A549 (cell line): ENCODE data around the gene RANBP9.

ENCODE experiments used
- CEBPB ChIP-seq, 2 experiments: fragments of >200 bp in 1 of 2; sonication (Bioruptor Twin) in 1 of 2; formaldehyde crosslinking in 1 of 2; IDR thresholded peaks; 2 replicates each; pipeline ENCODE4 v1.6.1; 2012 to 2016
- CTCF ChIP-seq: fragments of >200 bp; sonication (Bioruptor Twin); formaldehyde crosslinking; IDR thresholded peaks from 3 replicates; pipeline ENCODE4 v1.5.1; 2016
- ELK1 ChIP-seq: fragments of 150-350 bp; IDR thresholded peaks from 2 replicates; pipeline ENCODE4 v1.6.1; 2014; ENCODE audit warnings: low read depth, mild to moderate bottlenecking, low read length
- HMGXB4 ChIP-seq: fragments of 250-450 bp; sonication (Bioruptor Pico); IDR thresholded peaks from 2 replicates; pipeline ENCODE4 v1.5.0; 2021; ENCODE audit warnings: mild to moderate bottlenecking, moderate library complexity, borderline replicate concordance
- JUN ChIP-seq, 2 experiments: fragments of >200 bp; sonication (Bioruptor Twin); formaldehyde crosslinking; IDR thresholded peaks; 2 replicates in 1 of 2; 3 replicates in 1 of 2; pipeline ENCODE4 v1.6.1; 2016 to 2017
- PBX3 ChIP-seq: IDR thresholded peaks from 2 replicates; pipeline ENCODE4 v1.6.1; 2012
- PHF8 ChIP-seq: fragments of 200-600 bp; sonication (generic); IDR thresholded peaks from 2 replicates; pipeline ENCODE4 v1.6.1; 2016; ENCODE audit warnings: low read depth, mild to moderate bottlenecking, antibody characterized with exemption, moderate library complexity, borderline replicate concordance
- POLR2AphosphoS2 ChIP-seq: conservative IDR thresholded peaks from 2 replicates; pipeline ENCODE4 v1.6.1; 2012; ENCODE audit warnings: low read length, improper control_type of control experiment, inconsistent platforms
- RCOR1 ChIP-seq: fragments of 150-350 bp; IDR thresholded peaks from 2 replicates; pipeline ENCODE4 v1.6.1; 2014; ENCODE audit warnings: antibody characterized with exemption, low read length, low read depth
- TF ChIP-seq, protein P1 (sequence below): fragments of >200 bp; sonication (Bioruptor Twin); formaldehyde crosslinking; IDR thresholded peaks from 3 replicates; pipeline ENCODE4 v1.6.1; 2016

DNA sequence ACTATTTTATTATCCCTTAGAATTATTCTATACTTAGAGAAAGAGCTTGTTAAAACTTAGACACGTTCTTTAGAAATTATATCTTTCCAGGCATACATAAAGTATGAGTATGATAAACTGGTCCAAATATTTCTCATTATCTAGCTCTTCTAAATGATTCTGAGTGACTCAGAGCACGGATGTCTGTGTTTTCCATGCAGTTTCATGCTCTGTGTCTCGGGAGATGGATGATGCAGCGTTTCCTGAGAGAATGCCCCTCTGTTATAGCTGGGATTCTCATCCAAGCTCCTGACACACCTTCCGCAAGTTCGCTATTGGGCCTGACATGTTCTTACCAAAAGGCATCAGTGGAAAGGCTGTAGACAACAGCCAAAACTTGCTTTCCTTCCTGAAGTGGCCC lies 117.9 kb downstream of the RANBP9 start:
- TF ChIP-seq JUN (IDR thresholded peaks at IDR 0.05) (no peak), ELK1 (no peak), CTCF (no peak), CEBPB (IDR thresholded peaks at IDR 0.05) (no peak), PBX3 (no peak), PHF8 (no peak), HMGXB4 (CRISPR knock-in tag) (no peak), POLR2AphosphoS2 (no peak), RCOR1 (no peak)
- TF ChIP-seq, protein P1, sequence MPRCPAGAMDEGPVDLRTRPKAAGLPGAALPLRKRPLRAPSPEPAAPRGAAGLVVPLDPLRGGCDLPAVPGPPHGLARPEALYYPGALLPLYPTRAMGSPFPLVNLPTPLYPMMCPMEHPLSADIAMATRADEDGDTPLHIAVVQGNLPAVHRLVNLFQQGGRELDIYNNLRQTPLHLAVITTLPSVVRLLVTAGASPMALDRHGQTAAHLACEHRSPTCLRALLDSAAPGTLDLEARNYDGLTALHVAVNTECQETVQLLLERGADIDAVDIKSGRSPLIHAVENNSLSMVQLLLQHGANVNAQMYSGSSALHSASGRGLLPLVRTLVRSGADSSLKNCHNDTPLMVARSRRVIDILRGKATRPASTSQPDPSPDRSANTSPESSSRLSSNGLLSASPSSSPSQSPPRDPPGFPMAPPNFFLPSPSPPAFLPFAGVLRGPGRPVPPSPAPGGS: no peak
